Measurements from ENCODE around the gene SF3B3.

The SF3B3 gene

GRCh38 chr16:70493802-70494201 is 29.8 kb upstream of the SF3B3 start:
- H3K4me3 ChIP-seq (ENCODE audit: control insufficient read depth, low read depth, low read length), result no peak overlapping the region
- DNase-seq (ENCODE audit: low read depth), result no peak
- no peak for TF ChIP-seq CTCF (IDR thresholded peaks at IDR 0.05; ENCODE audit: control insufficient read depth, insufficient read depth, low read depth, low read length, missing control alignments)

GRCh38 chr16:70494202-70494770 is 29.3 kb upstream of the SF3B3 start:
- no peak for DNase-seq (ENCODE audit: low read depth)
- H3K4me3 ChIP-seq (ENCODE audit: control insufficient read depth, low read depth, low read length), result no peak overlapping the region
- no peak for TF ChIP-seq CTCF (IDR thresholded peaks at IDR 0.05; ENCODE audit: control insufficient read depth, insufficient read depth, low read depth, low read length, missing control alignments)

- TF ChIP-seq CTCF (IDR thresholded peaks at IDR 0.05; ENCODE audit: control insufficient read depth, insufficient read depth, low read depth, low read length, missing control alignments), result no peak
- H3K4me3 ChIP-seq (ENCODE audit: control insufficient read depth, low read depth, low read length), result no peak overlapping the region
- no peak for DNase-seq (ENCODE audit: low read depth)
Observed at GRCh38 chr16:70494777-70495176, 28.8 kb upstream of the SF3B3 start.

- no peak for DNase-seq (ENCODE audit: low read depth)
- H3K4me3 ChIP-seq (ENCODE audit: control insufficient read depth, low read depth, low read length), result no peak overlapping the region
- no peak for TF ChIP-seq CTCF (IDR thresholded peaks at IDR 0.05; ENCODE audit: control insufficient read depth, insufficient read depth, low read depth, low read length, missing control alignments)
Observed at GRCh38 chr16:70495425-70496182, 28.0 kb upstream of the SF3B3 start.

- no peak overlapping the region for H3K4me3 ChIP-seq (ENCODE audit: control insufficient read depth, low read depth, low read length)
- no peak for TF ChIP-seq CTCF (IDR thresholded peaks at IDR 0.05; ENCODE audit: control insufficient read depth, insufficient read depth, low read depth, low read length, missing control alignments)
- DNase-seq (ENCODE audit: low read depth), result no peak
Observed at GRCh38 chr16:70496513-70496912, 27.1 kb upstream of the SF3B3 start.

- DNase-seq (ENCODE audit: low read depth), result no peak
- H3K4me3 ChIP-seq (ENCODE audit: control insufficient read depth, low read depth, low read length), result no peak overlapping the region
Observed at GRCh38 chr16:70508752-70509151, 14.9 kb upstream of the SF3B3 start.

More at GRCh38 chr16:70508752-70509151, 14.9 kb upstream of the SF3B3 start:
- TF ChIP-seq CTCF (IDR thresholded peaks at IDR 0.05; ENCODE audit: control insufficient read depth, insufficient read depth, low read depth, low read length, missing control alignments), result peak; percentile 3
